ENCODE measurements around the gene SNU13.
A peak's percentile ranks its signal among the peaks of the same experiment; 100 is the strongest.
"Not testable (repeated sequence)": the region's sequence is repeated elsewhere in the genome, so short reads cannot be mapped to it uniquely, and the experiment has no call there.

SNU13 gene

DNA sequence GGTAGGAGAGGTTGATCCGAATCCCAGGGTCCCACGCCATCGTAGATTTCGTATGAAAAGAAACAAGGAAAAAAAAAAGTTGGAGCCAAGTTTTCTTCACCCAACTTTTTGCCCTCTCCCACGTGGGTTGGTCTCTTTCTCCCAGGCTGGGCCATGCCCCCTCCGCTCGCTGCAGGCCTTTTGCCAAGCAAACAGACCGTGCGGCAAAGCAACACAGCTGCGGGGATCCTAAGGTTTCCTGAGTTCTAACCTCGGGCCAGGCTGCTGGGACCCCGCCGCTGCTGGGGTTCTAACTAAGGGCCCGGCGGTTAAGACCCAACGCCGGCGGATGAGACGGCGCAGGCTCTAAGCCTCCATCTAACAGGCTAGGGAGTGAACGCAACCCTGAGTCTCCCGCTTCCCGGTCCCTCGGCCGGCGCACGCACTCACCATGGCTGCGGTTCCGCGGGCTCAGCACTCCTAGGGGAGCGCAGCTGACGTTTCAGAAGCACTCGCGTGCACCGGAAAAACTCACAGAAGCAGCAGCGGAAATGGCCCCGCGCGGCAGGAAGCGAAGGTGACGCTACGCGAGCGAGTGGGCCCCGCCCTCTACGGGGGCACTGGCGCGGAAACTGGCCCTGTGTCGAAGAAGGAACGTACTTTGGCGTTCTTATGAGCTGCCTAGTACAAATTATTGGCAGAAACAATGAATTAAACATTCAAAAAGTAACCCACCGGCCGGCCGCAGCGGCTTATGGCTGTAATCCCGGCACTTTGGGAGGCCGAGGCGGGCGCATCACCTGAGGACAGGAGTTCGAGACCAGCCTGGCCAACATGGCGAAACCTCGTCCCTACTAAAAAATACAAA is at the start of gene SNU13:
SNU13 (minus strand) TSS at position 503 of the 847 bp plus-strand sequence; CDS start at position 432, 71 bp downstream.
- TF ChIP-seq, protein P1, sequence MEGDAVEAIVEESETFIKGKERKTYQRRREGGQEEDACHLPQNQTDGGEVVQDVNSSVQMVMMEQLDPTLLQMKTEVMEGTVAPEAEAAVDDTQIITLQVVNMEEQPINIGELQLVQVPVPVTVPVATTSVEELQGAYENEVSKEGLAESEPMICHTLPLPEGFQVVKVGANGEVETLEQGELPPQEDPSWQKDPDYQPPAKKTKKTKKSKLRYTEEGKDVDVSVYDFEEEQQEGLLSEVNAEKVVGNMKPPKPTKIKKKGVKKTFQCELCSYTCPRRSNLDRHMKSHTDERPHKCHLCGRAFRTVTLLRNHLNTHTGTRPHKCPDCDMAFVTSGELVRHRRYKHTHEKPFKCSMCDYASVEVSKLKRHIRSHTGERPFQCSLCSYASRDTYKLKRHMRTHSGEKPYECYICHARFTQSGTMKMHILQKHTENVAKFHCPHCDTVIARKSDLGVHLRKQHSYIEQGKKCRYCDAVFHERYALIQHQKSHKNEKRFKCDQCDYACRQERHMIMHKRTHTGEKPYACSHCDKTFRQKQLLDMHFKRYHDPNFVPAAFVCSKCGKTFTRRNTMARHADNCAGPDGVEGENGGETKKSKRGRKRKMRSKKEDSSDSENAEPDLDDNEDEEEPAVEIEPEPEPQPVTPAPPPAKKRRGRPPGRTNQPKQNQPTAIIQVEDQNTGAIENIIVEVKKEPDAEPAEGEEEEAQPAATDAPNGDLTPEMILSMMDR (conservative IDR thresholded peaks at IDR 0.05; ENCODE audit: low read depth), result no peak
- ChIA-PET POLR2A (ENCODE audit: low non-redundant PET) (interaction anchor here (0.8 kb wide), 1 partner anchor 8 kb away, joined by 3 read pairs; no protein-coding TSS in a partner anchor), CTCF (interaction anchor here (0.6 to 1.2 kb wide), 2 partner anchors 9 to 1307 kb away, joined by 3 to 8 read pairs; no protein-coding TSS in a partner anchor)
- DNase-seq (ENCODE audit: low spot score), result peak; percentile 78
- peak within 1 kb of the TSS; percentile 89 for H3K27ac ChIP-seq

DNA sequence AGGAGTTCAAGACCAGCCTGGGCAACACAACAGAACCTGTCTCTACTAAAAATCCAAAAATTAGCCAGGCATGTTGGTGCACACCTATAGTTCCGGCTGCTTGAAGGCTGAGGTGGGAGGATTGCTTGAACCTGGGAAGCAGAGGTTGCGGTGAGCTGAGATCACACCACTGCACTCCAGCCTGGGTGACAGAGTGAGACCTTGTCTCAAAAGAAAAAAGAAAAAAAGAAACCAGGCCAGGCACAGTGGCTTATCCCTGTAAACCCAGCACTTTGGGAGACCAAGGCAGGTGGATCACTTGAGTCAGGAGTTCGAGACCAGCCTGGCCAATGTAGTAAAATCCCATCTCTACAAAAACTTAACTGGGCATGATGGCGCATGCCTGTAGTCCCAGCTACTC is 44.6 kb upstream of the SNU13 start:
- CTCF ChIA-PET; DNase-seq (ENCODE audit: low spot score); POLR2A ChIA-PET (ENCODE audit: low non-redundant PET); H3K27ac ChIP-seq: not testable (repeated sequence)

DNA sequence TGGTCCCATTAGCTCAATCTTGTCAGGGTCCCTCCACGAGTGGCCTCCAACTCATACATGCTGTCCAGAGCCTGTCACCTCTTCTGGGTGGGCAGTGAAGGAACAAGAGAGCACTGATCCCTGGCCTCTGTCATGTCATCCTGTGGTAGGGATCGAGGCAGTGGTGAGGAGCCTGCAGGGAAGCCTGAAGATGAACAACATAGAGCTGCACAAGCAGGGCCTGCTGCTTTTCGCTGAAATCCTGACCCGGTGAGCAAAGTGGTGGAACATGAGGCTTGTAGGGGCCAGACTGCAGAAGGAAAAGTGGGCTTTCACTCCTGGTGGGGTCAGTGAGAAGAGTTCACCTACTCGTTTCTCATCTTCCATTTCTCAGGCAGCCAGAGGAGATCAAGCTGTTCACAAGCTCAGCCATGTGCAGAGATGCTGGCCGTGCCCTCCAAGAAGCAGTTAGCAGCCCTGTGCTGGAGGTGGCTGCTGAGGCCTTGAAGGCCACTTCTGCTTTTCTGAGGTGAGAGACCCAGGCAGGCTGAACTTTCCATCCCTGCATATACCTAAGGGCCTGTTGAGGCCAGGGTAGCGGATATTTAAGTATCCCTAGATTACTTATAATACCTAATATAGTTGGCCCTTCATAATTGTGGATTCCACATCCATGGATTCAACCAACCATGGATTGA is 43.6 kb upstream of the SNU13 start:
- no peak for DNase-seq (ENCODE audit: low spot score)
- TF ChIP-seq, protein P1 (conservative IDR thresholded peaks at IDR 0.05; ENCODE audit: low read depth), result no peak
- ChIA-PET CTCF (interaction anchor here (0.6 kb wide), 2 partner anchors 242 to 703 kb away, joined by 3 read pairs; no protein-coding TSS in a partner anchor), POLR2A (ENCODE audit: low non-redundant PET) (no interaction called here)
- no peak overlapping the region for H3K27ac ChIP-seq

DNA sequence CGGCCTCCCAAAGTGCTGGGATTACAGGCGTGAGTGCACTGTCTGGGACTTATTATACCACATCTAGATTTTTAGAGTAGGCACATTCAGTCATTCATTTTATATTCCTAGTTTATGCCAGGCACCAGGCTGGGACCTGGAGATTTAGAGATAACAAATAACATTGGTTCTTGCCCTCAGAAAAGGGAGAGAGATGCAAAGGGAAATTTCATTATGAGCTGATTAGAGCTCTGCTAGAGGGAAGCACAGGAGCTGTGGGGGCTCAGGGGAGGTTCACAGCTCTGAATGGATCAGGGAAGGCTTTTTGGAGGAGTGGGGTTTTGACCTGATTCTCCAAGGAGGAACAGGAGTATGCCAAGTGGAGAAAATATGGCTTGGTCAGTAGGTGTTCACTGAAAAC is 42.9 kb upstream of the SNU13 start:
- no peak overlapping the region for H3K27ac ChIP-seq
- TF ChIP-seq, protein P1 (conservative IDR thresholded peaks at IDR 0.05; ENCODE audit: low read depth), result no peak
- no peak for DNase-seq (ENCODE audit: low spot score)
- ChIA-PET POLR2A (ENCODE audit: low non-redundant PET) (no interaction called here), CTCF (interaction anchor here (0.6 kb wide), 2 partner anchors 242 to 704 kb away, joined by 3 read pairs; no protein-coding TSS in a partner anchor)

DNA sequence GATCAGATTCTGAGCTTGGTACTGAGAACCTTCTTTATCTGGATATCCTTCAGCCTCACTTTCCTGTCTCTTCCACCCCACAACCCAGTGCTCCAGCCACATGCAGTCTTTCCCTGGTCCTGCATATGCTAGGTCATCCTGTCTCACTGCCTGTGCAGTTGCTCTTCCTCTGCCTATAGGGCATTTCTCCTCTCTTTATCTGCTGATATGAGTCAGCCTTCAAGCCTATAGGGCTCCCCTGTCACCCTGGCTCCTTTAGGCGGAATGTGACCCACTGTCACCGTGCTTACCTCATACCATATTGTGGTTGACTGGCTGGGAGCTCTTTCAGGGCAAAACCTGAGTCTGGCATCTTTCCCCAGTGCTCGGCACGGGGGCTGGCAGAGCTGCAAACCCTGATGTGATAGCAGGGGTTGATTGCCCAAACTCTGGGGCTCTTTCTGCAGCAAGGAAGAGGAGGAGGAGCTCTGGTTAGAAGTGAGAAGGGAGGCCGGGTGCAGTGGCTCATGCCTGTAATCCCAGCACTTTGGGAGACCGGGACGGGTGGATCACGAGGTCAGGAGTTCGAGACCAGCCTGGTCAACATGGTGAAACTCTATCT is 36.9 kb upstream of the SNU13 start:
- H3K27ac ChIP-seq, result no peak overlapping the region
- POLR2A ChIA-PET (ENCODE audit: low non-redundant PET), result no interaction called here
- no peak for DNase-seq (ENCODE audit: low spot score)
- TF ChIP-seq, protein P1 (conservative IDR thresholded peaks at IDR 0.05; ENCODE audit: low read depth), result no peak
- CTCF ChIA-PET, result interaction anchor here (0.9 kb wide), 1 partner anchor 21 kb away, joined by 3 read pairs; no protein-coding TSS in a partner anchor

DNA sequence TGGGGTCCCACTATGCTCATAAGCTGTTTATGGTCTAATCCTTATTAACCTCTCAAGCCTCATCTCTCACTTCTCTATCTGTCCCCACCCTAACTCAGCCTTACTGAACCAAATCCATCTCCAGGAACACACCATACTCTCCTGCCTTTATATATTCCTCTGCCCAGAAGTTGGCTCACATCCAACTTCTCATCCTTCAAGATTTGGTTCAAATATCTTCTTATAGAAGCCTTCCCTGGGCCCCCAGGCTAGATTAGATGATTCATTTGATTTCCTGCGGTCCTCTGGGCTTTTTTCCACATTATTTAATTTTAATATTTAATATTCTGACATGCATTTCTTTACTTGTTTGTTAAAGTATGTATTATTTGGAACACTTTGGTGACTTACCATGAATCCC is 33.8 kb upstream of the SNU13 start:
- POLR2A ChIA-PET (ENCODE audit: low non-redundant PET), result no interaction called here

More for the DNA sequence above, 33.8 kb upstream of the SNU13 start:
- TF ChIP-seq, protein P1 (conservative IDR thresholded peaks at IDR 0.05; ENCODE audit: low read depth), result no peak
- no peak overlapping the region for H3K27ac ChIP-seq
- no peak for DNase-seq (ENCODE audit: low spot score)
- CTCF ChIA-PET, result no interaction called here

All from RWPE1 (cell line).